K562 (cell line): ENCODE measurements around the gene RPS8. TPM values are rescaled to one million over a fixed set of nuclear protein-coding genes. Genes with fewer than 3 reads are reported as not detected.

Experiments
- ADNP ChIP-seq: fragments of 200-800 bp; sonication (Bioruptor generic); IDR thresholded peaks from 2 replicates; pipeline ENCODE4 v1.6.1; 2016; ENCODE audit warnings: missing genetic modification characterization, missing compliant biosample characterization
- BRF1 ChIP-seq: IDR thresholded peaks from 3 replicates; pipeline ENCODE4 v1.6.1; 2011; ENCODE audit warnings: borderline replicate concordance, mild to moderate bottlenecking; ENCODE audit not compliant: insufficient read length; ENCODE audit errors: extremely low read depth
- CCAR2 ChIP-seq: fragments of 200-400 bp; formaldehyde crosslinking; IDR thresholded peaks from 2 replicates; pipeline ENCODE4 v1.6.1; 2017; ENCODE audit warnings: mild to moderate bottlenecking, low read depth, low read length
- ELF2 ChIP-seq: fragments of 250-450 bp; sonication (Bioruptor Pico); IDR thresholded peaks from 2 replicates; pipeline ENCODE4 v1.5.0; 2021; ENCODE audit warnings: mild to moderate bottlenecking
- ETV6 ChIP-seq, 3 experiments: fragments of 150-350 bp in 1 of 3; sonication (generic) in 1 of 3; formaldehyde crosslinking in 1 of 3; IDR thresholded peaks; 2 replicates each; pipeline versions ENCODE4 v1.6.1 to v1.8.0; 2014 to 2022; ENCODE audit warnings: borderline replicate concordance in 2 of 3, low read depth in 2 of 3, antibody characterized with exemption in 1 of 3, low read length in 1 of 3, mild to moderate bottlenecking in 1 of 3, missing genetic modification reagents in 1 of 3
- FOXK1 ChIP-seq: sonication (generic); formaldehyde crosslinking; IDR thresholded peaks from 2 replicates; pipeline ENCODE4 v1.8.0; 2022; ENCODE audit warnings: missing genetic modification reagents, mild to moderate bottlenecking, borderline replicate concordance
- HNRNPUL1 ChIP-seq: fragments of 200-400 bp; formaldehyde crosslinking; IDR thresholded peaks from 2 replicates; pipeline ENCODE4 v1.6.1; 2017; ENCODE audit warnings: low read length
- MAFF ChIP-seq: IDR thresholded peaks from 2 replicates; pipeline ENCODE4 v1.6.1; 2012; ENCODE audit warnings: low read length, improper control_type of control experiment
- POLR2A ChIP-seq: fragments of 450-650 bp; conservative IDR thresholded peaks from 2 replicates; pipeline ENCODE4 v1.6.1; 2016
- SETDB1 ChIP-seq: IDR thresholded peaks from one replicate; pipeline ENCODE4 v1.6.1; 2012; ENCODE audit warnings: low read length, control low read depth, inconsistent platforms
- STAT5A ChIP-seq: IDR thresholded peaks from 2 replicates; pipeline ENCODE4 v1.6.1; 2012; ENCODE audit warnings: low read length, inconsistent platforms, borderline replicate concordance
- TAF15 ChIP-seq: fragments of 200-400 bp; formaldehyde crosslinking; IDR thresholded peaks from 2 replicates; pipeline ENCODE4 v1.6.1; 2017; ENCODE audit warnings: mild to moderate bottlenecking, low read depth, low read length, moderate library complexity
- ZBTB17 ChIP-seq: fragments of 450-650 bp; formaldehyde crosslinking; IDR thresholded peaks from 2 replicates; pipeline ENCODE4 v1.4.0; 2020; ENCODE audit warnings: mild to moderate bottlenecking
- ZKSCAN3 ChIP-seq: fragments of 250-450 bp; sonication (Bioruptor Pico); IDR thresholded peaks from 2 replicates; pipeline ENCODE4 v1.4.0; 2020
- ZNF140 ChIP-seq: fragments of 250-450 bp; sonication (Bioruptor Pico); IDR thresholded peaks from 2 replicates; pipeline ENCODE4 v1.8.0; 2021; ENCODE audit warnings: moderate library complexity, mild to moderate bottlenecking, inconsistent platforms
- ZNF165 ChIP-seq: fragments of 250-450 bp; sonication (Bioruptor Pico); IDR thresholded peaks from 2 replicates; pipeline ENCODE4 v1.4.0; 2020; ENCODE audit warnings: borderline replicate concordance
- ZNF174 ChIP-seq: fragments of 250-450 bp; sonication (Bioruptor Pico); IDR thresholded peaks from 2 replicates; pipeline ENCODE4 v1.4.0; 2020; ENCODE audit warnings: mild to moderate bottlenecking
- ZNF24 ChIP-seq: fragments of 450-650 bp; IDR thresholded peaks from 2 replicates; pipeline ENCODE4 v1.6.1; 2016
- polyA plus RNA-seq, 8 experiments: library from polyadenylated mRNA; depleted of rRNA in 4 of 8; stranded (reverse) in 5 of 8; unstranded in 3 of 8; fragments of >200 nt; fragmentation: Nextera tagmentation in 2 of 8; fragmentation: Illumina TruSeq in 1 of 8; extraction: Ambion mirVana in 2 of 8; extraction: Trizol in 1 of 8; gene quantifications; 2 replicates each; pipeline versions ENCODE4 v1.2.1 to v1.2.3, GENCODE V29; 2011 to 2014; ENCODE audit warnings: inconsistent platforms in 1 of 8, missing spikeins in 1 of 8
- total RNA-seq, 7 experiments: library from RNA; depleted of rRNA in 6 of 7; stranded (reverse); fragments of >200 nt in 6 of 7; fragmentation: Illumina TruSeq in 2 of 7; extraction: Trizol in 2 of 7; gene quantifications; 2 replicates each; pipeline versions ENCODE4 v1.2.1 to v1.2.3, GENCODE V29; 2011 to 2021; ENCODE audit warnings: low replicate concordance in 1 of 7
- TF ChIP-seq, protein P1 (sequence below): fragments of 250-450 bp; sonication (Bioruptor Pico); IDR thresholded peaks from 2 replicates; pipeline ENCODE4 v1.8.0; 2022; ENCODE audit warnings: inconsistent platforms
- TF ChIP-seq, protein P2 (sequence below), 2 experiments: fragments of 450-650 bp; IDR thresholded peaks; 2 replicates each; pipeline ENCODE4 v1.6.1; 2018; ENCODE audit warnings: mild to moderate bottlenecking in 2 of 2, low read depth in 1 of 2; ENCODE audit not compliant: partially characterized antibody in 2 of 2
- TF ChIP-seq, protein P3 (sequence below): fragments of 250-450 bp; sonication (Bioruptor Pico); IDR thresholded peaks from 2 replicates; pipeline ENCODE4 v1.8.0; 2021; ENCODE audit warnings: moderate library complexity, mild to moderate bottlenecking, inconsistent platforms
- TF ChIP-seq, protein P4 (sequence below): sonication (generic); formaldehyde crosslinking; IDR thresholded peaks from 2 replicates; pipeline ENCODE4 v1.8.0; 2023; ENCODE audit warnings: mild to moderate bottlenecking, missing genetic modification reagents

The RPS8 gene
- total and polyA plus RNA-seq, 9 of the 15 experiments (the other 6 are each of a cell fraction or from before 2014, with no cell fraction given): 2,431 to 4,168 (median 3,109) TPM

DNA sequence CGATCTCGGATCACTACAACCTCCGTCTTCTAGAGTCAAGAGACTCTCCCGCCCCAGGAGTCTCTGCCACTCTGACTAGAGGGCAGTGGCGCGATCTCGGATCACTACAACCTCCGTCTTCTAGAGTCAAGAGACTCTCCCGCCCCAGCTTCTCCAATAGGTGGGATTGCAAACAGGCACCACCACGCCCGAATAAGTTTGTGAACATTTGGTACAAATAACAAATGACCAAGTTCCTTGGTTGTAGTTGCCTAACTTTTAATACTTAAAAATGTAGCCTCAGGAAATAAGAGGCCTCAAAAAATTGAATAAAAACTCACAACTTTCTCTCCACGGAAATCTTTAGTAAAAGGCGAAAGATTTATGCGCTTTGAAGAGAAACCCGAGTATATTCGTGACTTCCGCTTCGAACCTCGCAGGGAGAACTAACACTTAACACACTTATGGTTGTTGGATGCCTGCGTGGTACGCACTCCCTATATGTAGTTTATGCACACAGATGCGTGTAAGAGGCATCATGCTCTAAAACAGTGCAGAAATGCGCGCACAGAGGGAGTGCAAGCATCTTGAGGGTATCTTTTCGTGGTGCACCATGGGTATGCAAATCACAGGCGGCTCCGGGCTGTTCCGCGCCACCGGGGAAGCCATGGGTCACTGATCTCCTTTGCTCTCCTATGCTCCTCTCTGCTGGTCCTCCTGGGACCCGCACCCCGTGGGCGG, 44.4 kb downstream of the RPS8 start (continued):
- TF ChIP-seq FOXK1 (CRISPR knock-in tag) (peak; percentile 96), TAF15 (no peak), ZNF140 (CRISPR knock-in tag) (no peak), MAFF (peak; percentile 54; the same call in 1 of the 2 replicates), ZNF24 (peak; percentile 77), ZNF174 (CRISPR knock-in tag) (no peak), ETV6 (IDR thresholded peaks at IDR 0.05; ENCODE audit: borderline replicate concordance in 1 of 2, low read depth in 2 of 2, low read length in 1 of 2) (peak in 1 of 2 experiments; percentile 87; a peak in 2 of 4 replicates), ETV6 (CRISPR knock-in tag; IDR thresholded peaks at IDR 0.05; ENCODE audit: borderline replicate concordance) (peak; percentile 88; the same call in 1 of the 2 replicates), HNRNPUL1 (peak; percentile 98), STAT5A (peak; percentile 77), ELF2 (CRISPR knock-in tag) (peak; percentile 86), ZNF165 (no peak), BRF1 (no peak), ZKSCAN3 (CRISPR knock-in tag) (no peak), ZBTB17 (peak; percentile 91), POLR2A (peak; percentile 100), SETDB1 (no peak), ADNP (tag) (no peak), CCAR2 (no peak)
- TF ChIP-seq, protein P1, sequence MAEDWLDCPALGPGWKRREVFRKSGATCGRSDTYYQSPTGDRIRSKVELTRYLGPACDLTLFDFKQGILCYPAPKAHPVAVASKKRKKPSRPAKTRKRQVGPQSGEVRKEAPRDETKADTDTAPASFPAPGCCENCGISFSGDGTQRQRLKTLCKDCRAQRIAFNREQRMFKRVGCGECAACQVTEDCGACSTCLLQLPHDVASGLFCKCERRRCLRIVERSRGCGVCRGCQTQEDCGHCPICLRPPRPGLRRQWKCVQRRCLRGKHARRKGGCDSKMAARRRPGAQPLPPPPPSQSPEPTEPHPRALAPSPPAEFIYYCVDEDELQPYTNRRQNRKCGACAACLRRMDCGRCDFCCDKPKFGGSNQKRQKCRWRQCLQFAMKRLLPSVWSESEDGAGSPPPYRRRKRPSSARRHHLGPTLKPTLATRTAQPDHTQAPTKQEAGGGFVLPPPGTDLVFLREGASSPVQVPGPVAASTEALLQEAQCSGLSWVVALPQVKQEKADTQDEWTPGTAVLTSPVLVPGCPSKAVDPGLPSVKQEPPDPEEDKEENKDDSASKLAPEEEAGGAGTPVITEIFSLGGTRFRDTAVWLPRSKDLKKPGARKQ: no peak
- TF ChIP-seq, protein P2, sequence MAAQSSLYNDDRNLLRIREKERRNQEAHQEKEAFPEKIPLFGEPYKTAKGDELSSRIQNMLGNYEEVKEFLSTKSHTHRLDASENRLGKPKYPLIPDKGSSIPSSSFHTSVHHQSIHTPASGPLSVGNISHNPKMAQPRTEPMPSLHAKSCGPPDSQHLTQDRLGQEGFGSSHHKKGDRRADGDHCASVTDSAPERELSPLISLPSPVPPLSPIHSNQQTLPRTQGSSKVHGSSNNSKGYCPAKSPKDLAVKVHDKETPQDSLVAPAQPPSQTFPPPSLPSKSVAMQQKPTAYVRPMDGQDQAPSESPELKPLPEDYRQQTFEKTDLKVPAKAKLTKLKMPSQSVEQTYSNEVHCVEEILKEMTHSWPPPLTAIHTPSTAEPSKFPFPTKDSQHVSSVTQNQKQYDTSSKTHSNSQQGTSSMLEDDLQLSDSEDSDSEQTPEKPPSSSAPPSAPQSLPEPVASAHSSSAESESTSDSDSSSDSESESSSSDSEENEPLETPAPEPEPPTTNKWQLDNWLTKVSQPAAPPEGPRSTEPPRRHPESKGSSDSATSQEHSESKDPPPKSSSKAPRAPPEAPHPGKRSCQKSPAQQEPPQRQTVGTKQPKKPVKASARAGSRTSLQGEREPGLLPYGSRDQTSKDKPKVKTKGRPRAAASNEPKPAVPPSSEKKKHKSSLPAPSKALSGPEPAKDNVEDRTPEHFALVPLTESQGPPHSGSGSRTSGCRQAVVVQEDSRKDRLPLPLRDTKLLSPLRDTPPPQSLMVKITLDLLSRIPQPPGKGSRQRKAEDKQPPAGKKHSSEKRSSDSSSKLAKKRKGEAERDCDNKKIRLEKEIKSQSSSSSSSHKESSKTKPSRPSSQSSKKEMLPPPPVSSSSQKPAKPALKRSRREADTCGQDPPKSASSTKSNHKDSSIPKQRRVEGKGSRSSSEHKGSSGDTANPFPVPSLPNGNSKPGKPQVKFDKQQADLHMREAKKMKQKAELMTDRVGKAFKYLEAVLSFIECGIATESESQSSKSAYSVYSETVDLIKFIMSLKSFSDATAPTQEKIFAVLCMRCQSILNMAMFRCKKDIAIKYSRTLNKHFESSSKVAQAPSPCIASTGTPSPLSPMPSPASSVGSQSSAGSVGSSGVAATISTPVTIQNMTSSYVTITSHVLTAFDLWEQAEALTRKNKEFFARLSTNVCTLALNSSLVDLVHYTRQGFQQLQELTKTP (IDR thresholded peaks at IDR 0.05; ENCODE audit: low read depth in 1 of 2, partially characterized antibody in 2 of 2): peak; percentile 91 to 99
- TF ChIP-seq, protein P3, sequence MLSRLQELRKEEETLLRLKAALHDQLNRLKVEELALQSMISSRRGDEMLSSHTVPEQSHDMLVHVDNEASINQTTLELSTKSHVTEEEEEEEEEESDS (CRISPR knock-in tag): peak; percentile 97
- TF ChIP-seq, protein P4, sequence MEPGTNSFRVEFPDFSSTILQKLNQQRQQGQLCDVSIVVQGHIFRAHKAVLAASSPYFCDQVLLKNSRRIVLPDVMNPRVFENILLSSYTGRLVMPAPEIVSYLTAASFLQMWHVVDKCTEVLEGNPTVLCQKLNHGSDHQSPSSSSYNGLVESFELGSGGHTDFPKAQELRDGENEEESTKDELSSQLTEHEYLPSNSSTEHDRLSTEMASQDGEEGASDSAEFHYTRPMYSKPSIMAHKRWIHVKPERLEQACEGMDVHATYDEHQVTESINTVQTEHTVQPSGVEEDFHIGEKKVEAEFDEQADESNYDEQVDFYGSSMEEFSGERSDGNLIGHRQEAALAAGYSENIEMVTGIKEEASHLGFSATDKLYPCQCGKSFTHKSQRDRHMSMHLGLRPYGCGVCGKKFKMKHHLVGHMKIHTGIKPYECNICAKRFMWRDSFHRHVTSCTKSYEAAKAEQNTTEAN: peak; percentile 72; the same call in 1 of the 2 replicates
